ENCODE results near the gene RGMB. TPM values are rescaled to one million over a fixed set of nuclear protein-coding genes. Genes with fewer than 3 reads are reported as not detected.

Gene RGMB
- total and polyA plus RNA-seq, 2 of the 13 experiments (the other 11 are each of a cell fraction or from before 2014, with no cell fraction given) = 3.0 to 3.8 TPM

DNA sequence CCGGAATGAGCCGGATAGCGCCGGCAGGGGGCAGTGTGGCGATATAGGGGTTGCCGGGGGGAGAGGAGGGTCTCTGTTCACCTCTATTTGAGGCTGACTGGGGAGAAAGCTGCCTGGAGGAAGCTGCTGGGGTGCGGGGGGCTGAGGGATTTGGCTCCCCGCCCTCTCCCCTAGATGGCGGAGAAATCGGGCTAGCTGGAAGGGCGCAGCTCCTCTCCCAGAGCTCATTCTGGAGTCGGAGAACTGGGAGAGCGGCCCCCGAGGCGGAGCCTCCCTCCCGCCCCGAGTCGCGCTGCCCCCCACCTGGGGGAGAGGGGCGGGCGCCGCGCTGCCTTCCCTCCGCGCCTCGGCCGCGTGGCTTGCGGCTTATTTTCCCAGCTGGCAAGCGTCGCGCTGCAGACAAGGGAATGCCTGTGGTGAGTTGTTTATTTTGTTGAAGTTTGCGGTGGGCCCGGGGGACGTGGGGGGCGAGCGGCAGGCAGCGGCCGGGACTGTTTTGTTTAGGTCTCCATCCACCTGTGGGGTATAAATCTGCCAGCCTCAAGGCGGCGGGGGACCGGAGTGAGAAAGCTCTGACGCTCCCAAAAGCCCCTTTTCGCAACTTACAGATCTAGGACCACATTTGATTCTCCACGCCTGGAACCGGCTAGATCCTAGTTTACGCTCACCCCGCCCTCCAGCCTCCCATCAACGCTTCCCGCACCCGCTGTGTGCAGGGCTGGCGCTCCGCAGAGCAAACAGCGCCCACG lies 4.1 kb upstream of the RGMB start (continued):
- TF ChIP-seq ZC3H13 (CRISPR knock-in tag; IDR thresholded peaks at IDR 0.05) = no peak
- TF ChIP-seq, protein P1, sequence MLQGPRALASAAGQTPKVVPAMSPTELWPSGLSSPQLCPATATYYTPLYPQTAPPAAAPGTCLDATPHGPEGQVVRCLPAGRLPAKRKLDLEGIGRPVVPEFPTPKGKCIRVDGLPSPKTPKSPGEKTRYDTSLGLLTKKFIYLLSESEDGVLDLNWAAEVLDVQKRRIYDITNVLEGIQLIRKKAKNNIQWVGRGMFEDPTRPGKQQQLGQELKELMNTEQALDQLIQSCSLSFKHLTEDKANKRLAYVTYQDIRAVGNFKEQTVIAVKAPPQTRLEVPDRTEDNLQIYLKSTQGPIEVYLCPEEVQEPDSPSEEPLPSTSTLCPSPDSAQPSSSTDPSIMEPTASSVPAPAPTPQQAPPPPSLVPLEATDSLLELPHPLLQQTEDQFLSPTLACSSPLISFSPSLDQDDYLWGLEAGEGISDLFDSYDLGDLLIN (CRISPR knock-in tag; IDR thresholded peaks at IDR 0.05; ENCODE audit: borderline replicate concordance) = no peak
- no peak for TF ChIP-seq TAF1 (CRISPR knock-in tag; IDR thresholded peaks at IDR 0.05)
- TF ChIP-seq ZEB1 (IDR thresholded peaks at IDR 0.05; ENCODE audit: insufficient replicate concordance, low read depth) = no peak
- 0 out of 2 replicates have a peak, but pooled peaks have one; percentile 33 for TF ChIP-seq ZNF605 (CRISPR knock-in tag; IDR thresholded peaks at IDR 0.05)
- no peak for TF ChIP-seq NONO (IDR thresholded peaks at IDR 0.05)
- no peak for TF ChIP-seq NONO (CRISPR knock-in tag; conservative IDR thresholded peaks at IDR 0.05)
- no peak for TF ChIP-seq ZBTB46 (CRISPR knock-in tag; IDR thresholded peaks at IDR 0.05; ENCODE audit: borderline replicate concordance)
- no peak for TF ChIP-seq ONECUT2 (CRISPR knock-in tag; IDR thresholded peaks at IDR 0.05)
- TF ChIP-seq ZBTB40 (IDR thresholded peaks at IDR 0.05) = no peak
- no peak for TF ChIP-seq ZBTB40 (CRISPR knock-in tag; IDR thresholded peaks at IDR 0.05)
- no peak for TF ChIP-seq ZNF124 (CRISPR knock-in tag; IDR thresholded peaks at IDR 0.05)
- TF ChIP-seq MAFK (conservative IDR thresholded peaks at IDR 0.05 in 1 of 2, IDR thresholded peaks at IDR 0.05 in 1 of 2; ENCODE audit: low read length in 2 of 2) = no peak
- TF ChIP-seq KLF15 (CRISPR knock-in tag; IDR thresholded peaks at IDR 0.05; ENCODE audit: borderline replicate concordance) = no peak
- TF ChIP-seq POGK (CRISPR knock-in tag; conservative IDR thresholded peaks at IDR 0.05) = no peak

All from HepG2 (cell line).